ENCODE data around the gene CHST11.

Gene CHST11

DNA sequence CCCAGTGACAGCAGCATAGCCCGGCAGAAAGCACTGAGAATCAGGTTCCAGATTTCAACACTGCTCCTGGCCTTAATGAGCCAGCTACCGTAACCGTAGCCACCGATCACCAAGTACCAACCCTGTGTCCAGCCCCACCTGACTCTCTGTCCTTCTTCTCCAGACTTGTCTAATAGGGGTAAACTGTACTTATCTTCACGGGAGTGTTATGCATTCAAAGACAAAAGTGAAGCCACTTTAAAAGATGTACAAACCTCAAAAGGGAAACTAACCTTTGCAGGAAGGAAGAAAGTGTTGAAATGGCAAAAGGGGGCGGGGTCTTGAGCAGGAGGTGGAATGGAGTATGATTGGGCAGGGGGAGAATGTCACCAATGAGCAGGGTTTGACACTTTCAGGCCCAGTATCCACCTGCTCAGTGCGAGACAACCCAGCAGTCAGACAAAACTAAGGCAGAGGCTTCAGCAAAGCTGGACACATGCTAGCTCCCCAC, 226.1 kb downstream of the CHST11 start:
- Histone ChIP-seq H3K27me3 (ENCODE audit: control insufficient read depth, insufficient read depth, low read length) (no peaks in the 10 kb centered on the region), H3K4me1 (ENCODE audit: control insufficient read depth, insufficient read depth, low read length) (peaks cover 6% of the 10 kb centered on the region; the same call in 1 of the 2 replicates), H3K4me3 (ENCODE audit: low read depth, low read length) (no peak overlapping the region), H3K9ac (ENCODE audit: low read length) (no peak overlapping the region), H3K9me3 (ENCODE audit: control insufficient read depth, insufficient read depth, low read depth, low read length) (no peaks in the 10 kb centered on the region), H3K36me3 (ENCODE audit: control insufficient read depth, insufficient read depth, low read length) (no peaks in the 10 kb centered on the region), H3K27ac (ENCODE audit: low read depth, low read length) (no peak overlapping the region)

DNA sequence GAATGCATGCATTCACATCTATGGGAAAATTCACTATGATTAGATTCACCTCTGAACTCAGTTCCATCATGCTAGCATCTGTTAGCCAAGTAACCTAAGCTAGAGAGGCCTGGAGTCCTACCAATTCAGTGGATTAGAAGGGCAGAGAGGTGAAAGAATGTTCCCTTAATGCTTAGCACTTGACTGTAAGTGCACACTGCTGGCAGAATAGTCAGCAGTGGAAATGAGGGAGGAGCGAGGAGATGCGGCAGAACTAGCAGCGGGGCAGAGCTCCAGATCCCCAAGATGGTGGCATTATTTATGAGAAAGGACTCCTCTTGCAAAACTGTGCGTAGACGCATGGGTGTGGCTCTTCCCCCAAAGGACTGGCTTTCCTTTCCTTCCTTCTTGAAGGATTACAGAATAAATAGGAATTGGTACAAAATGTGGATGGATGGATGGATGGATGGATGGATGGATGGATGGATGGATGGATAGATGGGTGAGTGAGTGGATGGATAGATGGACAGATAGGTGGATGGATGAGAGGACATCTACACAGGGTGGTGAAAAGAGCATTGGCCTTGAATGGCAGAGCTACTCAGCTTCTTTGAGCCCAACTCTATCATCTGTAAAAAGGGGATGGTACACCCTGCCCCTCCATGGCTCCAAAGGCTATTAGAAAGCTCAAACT, 227.2 kb downstream of the CHST11 start:
- Histone ChIP-seq H3K27me3 (ENCODE audit: control insufficient read depth, insufficient read depth, low read length) (no peaks in the 10 kb centered on the region), H3K4me1 (ENCODE audit: control insufficient read depth, insufficient read depth, low read length) (peaks cover 6% of the 10 kb centered on the region; the same call in 1 of the 2 replicates), H3K9ac (ENCODE audit: low read length) (no peak overlapping the region)

DNA sequence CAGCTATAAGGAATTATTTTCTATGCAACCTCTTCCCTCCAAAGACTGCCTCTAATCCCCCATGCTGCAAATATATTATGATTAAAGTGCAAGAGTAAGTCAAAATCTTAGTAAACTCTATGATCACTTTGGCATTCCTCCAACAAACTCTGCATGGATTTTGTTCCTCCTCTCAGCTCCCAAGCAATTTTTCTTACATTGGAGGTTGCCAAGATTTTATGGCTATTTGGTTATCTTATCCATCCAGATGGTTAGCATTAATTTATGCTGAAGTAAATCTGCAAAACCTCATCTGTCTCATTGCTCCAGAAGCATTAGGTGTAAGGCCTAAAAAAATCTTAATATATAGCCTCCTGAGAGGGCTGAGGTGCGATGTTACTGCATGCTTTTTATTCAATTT, 228.1 kb downstream of the CHST11 start:
- H3K4me1 ChIP-seq (ENCODE audit: control insufficient read depth, insufficient read depth, low read length): peaks cover under 1% of the 10 kb centered on the region; the same call in 1 of the 2 replicates

More for the DNA sequence above, 227.2 kb downstream of the CHST11 start:
- no peaks in the 10 kb centered on the region for H3K9me3 ChIP-seq (ENCODE audit: control insufficient read depth, insufficient read depth, low read depth, low read length)
- H3K4me3 ChIP-seq (ENCODE audit: low read depth, low read length): no peak overlapping the region
- no peaks in the 10 kb centered on the region for H3K36me3 ChIP-seq (ENCODE audit: control insufficient read depth, insufficient read depth, low read length)
- H3K27ac ChIP-seq (ENCODE audit: low read depth, low read length): no peak overlapping the region

DNA sequence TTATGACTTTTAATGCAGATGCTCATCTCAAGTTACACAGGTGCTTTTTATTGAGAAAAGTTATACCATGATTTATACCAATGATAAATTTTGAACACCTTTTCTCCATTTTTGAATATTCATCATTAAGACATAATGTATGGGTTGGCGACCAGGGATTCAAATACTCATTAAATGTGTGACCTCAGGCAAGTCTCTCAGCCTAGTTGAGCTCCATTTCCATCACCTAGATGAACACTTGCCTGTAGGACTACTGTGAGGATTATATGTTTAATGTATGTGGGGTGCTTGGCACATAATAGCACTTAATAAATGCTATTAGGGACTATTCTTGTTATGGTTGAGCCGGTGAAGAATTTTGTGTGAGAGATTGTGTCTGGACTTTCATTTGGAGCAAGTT, 228.6 kb downstream of the CHST11 start:
- Histone ChIP-seq H3K27me3 (ENCODE audit: control insufficient read depth, insufficient read depth, low read length) (no peaks in the 10 kb centered on the region), H3K4me3 (ENCODE audit: low read depth, low read length) (no peak overlapping the region), H3K4me1 (ENCODE audit: control insufficient read depth, insufficient read depth, low read length) (no peaks in the 10 kb centered on the region), H3K9ac (ENCODE audit: low read length) (no peak overlapping the region), H3K36me3 (ENCODE audit: control insufficient read depth, insufficient read depth, low read length) (no peaks in the 10 kb centered on the region), H3K27ac (ENCODE audit: low read depth, low read length) (no peak overlapping the region), H3K9me3 (ENCODE audit: control insufficient read depth, insufficient read depth, low read depth, low read length) (no peaks in the 10 kb centered on the region)

More for the DNA sequence above, 228.1 kb downstream of the CHST11 start:
- Histone ChIP-seq H3K9ac (ENCODE audit: low read length) (no peak overlapping the region), H3K36me3 (ENCODE audit: control insufficient read depth, insufficient read depth, low read length) (no peaks in the 10 kb centered on the region), H3K27me3 (ENCODE audit: control insufficient read depth, insufficient read depth, low read length) (no peaks in the 10 kb centered on the region), H3K27ac (ENCODE audit: low read depth, low read length) (no peak overlapping the region), H3K9me3 (ENCODE audit: control insufficient read depth, insufficient read depth, low read depth, low read length) (no peaks in the 10 kb centered on the region), H3K4me3 (ENCODE audit: low read depth, low read length) (no peak overlapping the region)

DNA sequence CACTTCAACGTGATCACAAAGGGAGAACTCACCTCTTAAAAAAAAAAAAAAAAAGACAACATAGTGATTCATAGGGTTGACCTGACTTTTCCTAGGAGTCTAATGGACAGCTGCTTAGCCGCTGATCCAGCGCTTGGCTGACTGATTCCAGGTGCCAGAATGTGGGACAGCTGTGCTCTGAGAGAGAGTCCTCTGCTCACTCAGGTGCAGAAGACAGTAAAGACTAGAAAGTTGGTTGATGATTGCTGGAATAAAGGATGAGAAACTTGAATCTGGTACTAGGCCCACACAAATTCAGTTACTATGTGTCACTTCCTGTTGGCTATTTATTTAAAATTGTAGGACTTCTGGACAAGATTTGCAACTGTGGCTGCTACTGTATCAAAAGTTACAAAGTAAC, 229.4 kb downstream of the CHST11 start:
- Histone ChIP-seq H3K27ac (ENCODE audit: low read depth, low read length) (no peak overlapping the region), H3K27me3 (ENCODE audit: control insufficient read depth, insufficient read depth, low read length) (no peaks in the 10 kb centered on the region), H3K9ac (ENCODE audit: low read length) (no peak overlapping the region), H3K4me3 (ENCODE audit: low read depth, low read length) (no peak overlapping the region), H3K36me3 (ENCODE audit: control insufficient read depth, insufficient read depth, low read length) (no peaks in the 10 kb centered on the region), H3K4me1 (ENCODE audit: control insufficient read depth, insufficient read depth, low read length) (no peaks in the 10 kb centered on the region), H3K9me3 (ENCODE audit: control insufficient read depth, insufficient read depth, low read depth, low read length) (no peaks in the 10 kb centered on the region)

DNA sequence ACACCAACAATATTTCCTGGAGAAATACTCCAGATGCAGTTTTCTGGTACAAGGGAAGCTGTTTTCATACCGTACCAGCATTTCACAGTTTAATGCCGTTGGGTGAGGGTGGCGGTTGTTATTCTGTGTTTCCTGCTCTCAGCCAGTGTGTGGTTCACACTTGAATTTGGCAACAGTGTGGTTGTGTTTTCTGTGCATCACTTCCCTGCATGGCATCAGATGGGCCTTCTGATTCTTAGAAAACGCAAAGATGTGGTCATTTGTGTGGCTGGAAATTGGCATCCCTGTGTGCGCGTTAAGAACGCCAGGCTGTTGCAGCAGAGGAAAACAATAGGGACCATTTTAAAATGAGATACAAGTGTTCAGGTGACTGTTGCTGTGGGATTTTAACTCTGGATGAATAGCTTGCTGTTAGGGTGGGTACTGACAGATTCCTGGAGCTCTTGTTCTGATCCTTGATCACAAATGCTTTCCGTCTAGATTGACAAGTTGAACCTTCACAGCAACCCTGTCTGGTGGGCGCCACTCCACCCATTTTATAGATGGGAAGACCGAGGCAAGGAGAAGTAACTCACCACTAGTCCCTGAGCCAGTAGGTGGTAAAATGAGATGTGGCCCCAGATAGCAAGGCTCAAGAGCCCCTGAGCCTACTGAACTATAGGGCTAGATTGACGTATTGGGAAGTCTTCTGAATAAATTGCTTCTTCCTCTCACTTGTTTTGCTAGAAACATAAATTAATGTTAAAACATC, 231.2 kb downstream of the CHST11 start:
- H3K36me3 ChIP-seq (ENCODE audit: control insufficient read depth, insufficient read depth, low read length): peaks cover 5% of the 10 kb centered on the region; the same call in 1 of the 2 replicates
- H3K9me3 ChIP-seq (ENCODE audit: control insufficient read depth, insufficient read depth, low read depth, low read length): peaks cover 9% of the 10 kb centered on the region
- H3K27me3 ChIP-seq (ENCODE audit: control insufficient read depth, insufficient read depth, low read length): no peaks in the 10 kb centered on the region
- no peak overlapping the region for H3K27ac ChIP-seq (ENCODE audit: low read depth, low read length)
- no peaks in the 10 kb centered on the region for H3K4me1 ChIP-seq (ENCODE audit: control insufficient read depth, insufficient read depth, low read length)
- H3K9ac ChIP-seq (ENCODE audit: low read length): no peak overlapping the region
- H3K4me3 ChIP-seq (ENCODE audit: low read depth, low read length): no peak overlapping the region

DNA sequence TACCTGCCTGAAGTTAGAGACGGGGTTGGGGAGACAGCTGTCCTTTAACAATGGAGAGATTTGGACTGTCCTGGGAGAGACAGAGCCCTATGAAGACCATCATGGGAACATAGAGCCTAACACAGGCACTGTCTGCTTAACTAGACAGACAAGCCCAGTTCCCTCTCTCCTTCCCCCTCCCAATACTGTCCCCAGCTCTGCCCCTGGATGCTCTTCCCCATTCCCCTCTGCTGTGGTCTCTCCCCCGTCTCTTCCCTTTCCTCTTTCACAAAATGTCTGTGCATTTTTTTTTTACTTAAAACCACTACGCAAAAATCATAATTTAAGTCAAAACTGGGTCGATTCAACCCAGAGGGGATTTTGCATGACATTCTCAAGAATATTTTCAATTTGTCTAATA, 232.9 kb downstream of the CHST11 start:
- peaks cover 5% of the 10 kb centered on the region; the same call in 1 of the 2 replicates for H3K36me3 ChIP-seq (ENCODE audit: control insufficient read depth, insufficient read depth, low read length)
- H3K4me1 ChIP-seq (ENCODE audit: control insufficient read depth, insufficient read depth, low read length): no peaks in the 10 kb centered on the region
- no peak overlapping the region for H3K27ac ChIP-seq (ENCODE audit: low read depth, low read length)
- no peak overlapping the region for H3K9ac ChIP-seq (ENCODE audit: low read length)
- H3K4me3 ChIP-seq (ENCODE audit: low read depth, low read length): no peak overlapping the region
- no peaks in the 10 kb centered on the region for H3K27me3 ChIP-seq (ENCODE audit: control insufficient read depth, insufficient read depth, low read length)
- peaks cover 14% of the 10 kb centered on the region for H3K9me3 ChIP-seq (ENCODE audit: control insufficient read depth, insufficient read depth, low read depth, low read length)

DNA sequence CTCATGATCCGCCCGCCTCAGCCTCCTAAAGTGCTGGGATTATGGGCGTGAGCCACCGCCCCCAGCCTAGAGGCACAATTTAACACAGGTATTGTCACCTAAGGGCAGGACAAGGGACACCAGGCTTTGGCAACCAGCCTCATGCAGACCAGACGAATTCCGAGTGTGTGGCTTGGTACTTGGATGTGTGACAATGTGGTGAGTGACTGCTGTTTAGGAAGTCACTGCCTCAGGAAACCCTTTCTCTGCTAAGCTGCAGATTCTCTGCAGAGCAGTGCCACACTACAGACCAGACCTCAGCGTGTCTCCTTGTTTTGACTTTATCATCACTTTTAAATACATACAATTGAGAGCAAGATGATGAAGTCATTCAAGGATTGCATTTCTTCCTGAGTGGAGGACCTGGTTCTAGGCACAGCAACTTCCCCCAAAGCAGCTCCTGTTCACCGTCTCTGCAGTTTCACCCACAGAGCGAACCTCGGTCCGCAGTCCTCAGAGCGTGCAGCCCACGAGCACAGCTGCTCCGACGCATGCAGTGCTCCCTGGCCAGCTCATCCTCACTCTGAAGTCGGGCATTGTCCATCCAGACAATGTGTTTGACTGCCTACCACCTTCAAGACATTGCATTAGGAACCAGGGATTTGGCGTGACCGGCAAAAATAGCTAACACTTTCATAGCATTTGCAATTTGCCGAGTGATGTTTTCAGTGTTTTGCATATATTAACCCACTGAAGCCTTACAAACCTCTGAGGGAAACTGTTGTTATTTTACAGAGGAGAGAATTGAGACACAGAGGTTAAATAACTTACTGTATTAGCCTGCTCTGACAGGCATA, 235.2 kb downstream of the CHST11 start:
- no peak overlapping the region for H3K4me3 ChIP-seq (ENCODE audit: low read depth, low read length)
- no peak overlapping the region for H3K9ac ChIP-seq (ENCODE audit: low read length)
- peaks cover 14% of the 10 kb centered on the region for H3K9me3 ChIP-seq (ENCODE audit: control insufficient read depth, insufficient read depth, low read depth, low read length)
- H3K36me3 ChIP-seq (ENCODE audit: control insufficient read depth, insufficient read depth, low read length): peaks cover 5% of the 10 kb centered on the region; the same call in 1 of the 2 replicates
- no peaks in the 10 kb centered on the region for H3K27me3 ChIP-seq (ENCODE audit: control insufficient read depth, insufficient read depth, low read length)
- no peak overlapping the region for H3K27ac ChIP-seq (ENCODE audit: low read depth, low read length)
- peaks cover 13% of the 10 kb centered on the region for H3K4me1 ChIP-seq (ENCODE audit: control insufficient read depth, insufficient read depth, low read length)

DNA sequence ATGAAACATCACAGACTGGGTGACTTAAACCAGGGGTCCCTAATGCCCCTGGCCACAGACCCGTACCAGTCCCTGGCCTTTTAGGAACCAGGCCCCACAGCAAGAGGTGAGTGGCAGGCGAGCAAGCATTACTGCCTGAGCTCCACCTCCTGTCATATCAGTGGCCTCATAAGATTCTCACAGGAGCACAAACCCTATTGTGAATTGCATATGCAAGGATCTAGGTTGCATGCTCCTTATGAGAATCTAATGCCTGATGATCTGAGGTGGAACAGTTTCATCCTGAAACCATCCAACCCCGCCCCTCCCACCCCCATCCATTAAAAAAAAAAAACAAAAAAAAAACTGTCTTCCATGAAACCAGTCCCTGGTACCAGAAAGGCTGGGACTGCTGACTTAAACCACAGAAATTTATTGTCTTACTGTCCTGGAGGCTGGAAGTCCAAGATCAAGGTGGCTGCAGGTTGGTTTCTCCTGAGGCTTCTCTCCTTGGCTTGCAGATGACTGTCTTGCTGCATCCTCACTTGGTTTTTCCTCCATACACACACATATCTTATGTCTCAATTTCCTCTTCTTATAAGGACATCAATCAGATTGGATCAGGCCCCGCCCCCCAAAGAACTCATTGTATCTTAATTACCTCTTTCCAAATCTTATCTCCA, 235.9 kb downstream of the CHST11 start:
- H3K9me3 ChIP-seq (ENCODE audit: control insufficient read depth, insufficient read depth, low read depth, low read length): peaks cover 14% of the 10 kb centered on the region
- H3K27ac ChIP-seq (ENCODE audit: low read depth, low read length): no peak overlapping the region
- H3K36me3 ChIP-seq (ENCODE audit: control insufficient read depth, insufficient read depth, low read length): peaks cover 5% of the 10 kb centered on the region; the same call in 1 of the 2 replicates
- peaks cover 13% of the 10 kb centered on the region for H3K4me1 ChIP-seq (ENCODE audit: control insufficient read depth, insufficient read depth, low read length)
- H3K4me3 ChIP-seq (ENCODE audit: low read depth, low read length): no peak overlapping the region
- H3K9ac ChIP-seq (ENCODE audit: low read length): no peak overlapping the region
- no peaks in the 10 kb centered on the region for H3K27me3 ChIP-seq (ENCODE audit: control insufficient read depth, insufficient read depth, low read length)

DNA sequence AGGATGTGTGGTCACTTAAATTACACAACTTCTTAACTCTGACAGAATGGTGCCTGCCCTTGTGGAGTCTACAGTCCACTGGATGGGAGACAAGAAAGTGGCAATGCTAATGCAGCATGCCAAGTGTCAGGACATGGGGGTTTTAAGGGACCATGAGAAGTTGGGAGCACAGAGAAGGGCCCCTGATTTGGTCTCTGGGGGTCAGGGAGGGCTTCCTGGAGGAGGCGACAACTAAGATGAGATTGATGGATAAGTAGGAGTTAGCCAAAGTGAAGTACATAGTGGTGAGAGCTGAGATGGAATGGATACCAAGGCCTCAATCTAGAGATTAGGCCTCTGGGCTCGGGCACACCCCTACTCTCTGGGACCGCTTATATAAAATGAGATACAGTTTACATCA, 236.7 kb downstream of the CHST11 start:
- H3K9ac ChIP-seq (ENCODE audit: low read length): no peak overlapping the region
- H3K27me3 ChIP-seq (ENCODE audit: control insufficient read depth, insufficient read depth, low read length): no peaks in the 10 kb centered on the region
- H3K27ac ChIP-seq (ENCODE audit: low read depth, low read length): no peak overlapping the region
- H3K4me1 ChIP-seq (ENCODE audit: control insufficient read depth, insufficient read depth, low read length): peaks cover 13% of the 10 kb centered on the region
- H3K4me3 ChIP-seq (ENCODE audit: low read depth, low read length): no peak overlapping the region
- peaks cover 5% of the 10 kb centered on the region; the same call in 1 of the 2 replicates for H3K36me3 ChIP-seq (ENCODE audit: control insufficient read depth, insufficient read depth, low read length)
- H3K9me3 ChIP-seq (ENCODE audit: control insufficient read depth, insufficient read depth, low read depth, low read length): peaks cover 14% of the 10 kb centered on the region

All from HUES6 (cell line).